Mesangial cell (primary cell): ENCODE results near the gene DHX29. TPM values are rescaled to one million over a fixed set of nuclear protein-coding genes. Genes with fewer than 3 reads are reported as not detected.

Experiments used
- total RNA-seq: library from RNA; depleted of rRNA; stranded (reverse); fragments of >200 nt; gene quantifications from 2 replicates; pipeline ENCODE4 v1.2.3, GENCODE V29; 2015

DHX29 gene, protein sequence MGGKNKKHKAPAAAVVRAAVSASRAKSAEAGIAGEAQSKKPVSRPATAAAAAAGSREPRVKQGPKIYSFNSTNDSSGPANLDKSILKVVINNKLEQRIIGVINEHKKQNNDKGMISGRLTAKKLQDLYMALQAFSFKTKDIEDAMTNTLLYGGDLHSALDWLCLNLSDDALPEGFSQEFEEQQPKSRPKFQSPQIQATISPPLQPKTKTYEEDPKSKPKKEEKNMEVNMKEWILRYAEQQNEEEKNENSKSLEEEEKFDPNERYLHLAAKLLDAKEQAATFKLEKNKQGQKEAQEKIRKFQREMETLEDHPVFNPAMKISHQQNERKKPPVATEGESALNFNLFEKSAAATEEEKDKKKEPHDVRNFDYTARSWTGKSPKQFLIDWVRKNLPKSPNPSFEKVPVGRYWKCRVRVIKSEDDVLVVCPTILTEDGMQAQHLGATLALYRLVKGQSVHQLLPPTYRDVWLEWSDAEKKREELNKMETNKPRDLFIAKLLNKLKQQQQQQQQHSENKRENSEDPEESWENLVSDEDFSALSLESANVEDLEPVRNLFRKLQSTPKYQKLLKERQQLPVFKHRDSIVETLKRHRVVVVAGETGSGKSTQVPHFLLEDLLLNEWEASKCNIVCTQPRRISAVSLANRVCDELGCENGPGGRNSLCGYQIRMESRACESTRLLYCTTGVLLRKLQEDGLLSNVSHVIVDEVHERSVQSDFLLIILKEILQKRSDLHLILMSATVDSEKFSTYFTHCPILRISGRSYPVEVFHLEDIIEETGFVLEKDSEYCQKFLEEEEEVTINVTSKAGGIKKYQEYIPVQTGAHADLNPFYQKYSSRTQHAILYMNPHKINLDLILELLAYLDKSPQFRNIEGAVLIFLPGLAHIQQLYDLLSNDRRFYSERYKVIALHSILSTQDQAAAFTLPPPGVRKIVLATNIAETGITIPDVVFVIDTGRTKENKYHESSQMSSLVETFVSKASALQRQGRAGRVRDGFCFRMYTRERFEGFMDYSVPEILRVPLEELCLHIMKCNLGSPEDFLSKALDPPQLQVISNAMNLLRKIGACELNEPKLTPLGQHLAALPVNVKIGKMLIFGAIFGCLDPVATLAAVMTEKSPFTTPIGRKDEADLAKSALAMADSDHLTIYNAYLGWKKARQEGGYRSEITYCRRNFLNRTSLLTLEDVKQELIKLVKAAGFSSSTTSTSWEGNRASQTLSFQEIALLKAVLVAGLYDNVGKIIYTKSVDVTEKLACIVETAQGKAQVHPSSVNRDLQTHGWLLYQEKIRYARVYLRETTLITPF (N-terminal part only)
- 11.3 and 14.7 TPM in 2 replicates for total RNA-seq

DNA sequence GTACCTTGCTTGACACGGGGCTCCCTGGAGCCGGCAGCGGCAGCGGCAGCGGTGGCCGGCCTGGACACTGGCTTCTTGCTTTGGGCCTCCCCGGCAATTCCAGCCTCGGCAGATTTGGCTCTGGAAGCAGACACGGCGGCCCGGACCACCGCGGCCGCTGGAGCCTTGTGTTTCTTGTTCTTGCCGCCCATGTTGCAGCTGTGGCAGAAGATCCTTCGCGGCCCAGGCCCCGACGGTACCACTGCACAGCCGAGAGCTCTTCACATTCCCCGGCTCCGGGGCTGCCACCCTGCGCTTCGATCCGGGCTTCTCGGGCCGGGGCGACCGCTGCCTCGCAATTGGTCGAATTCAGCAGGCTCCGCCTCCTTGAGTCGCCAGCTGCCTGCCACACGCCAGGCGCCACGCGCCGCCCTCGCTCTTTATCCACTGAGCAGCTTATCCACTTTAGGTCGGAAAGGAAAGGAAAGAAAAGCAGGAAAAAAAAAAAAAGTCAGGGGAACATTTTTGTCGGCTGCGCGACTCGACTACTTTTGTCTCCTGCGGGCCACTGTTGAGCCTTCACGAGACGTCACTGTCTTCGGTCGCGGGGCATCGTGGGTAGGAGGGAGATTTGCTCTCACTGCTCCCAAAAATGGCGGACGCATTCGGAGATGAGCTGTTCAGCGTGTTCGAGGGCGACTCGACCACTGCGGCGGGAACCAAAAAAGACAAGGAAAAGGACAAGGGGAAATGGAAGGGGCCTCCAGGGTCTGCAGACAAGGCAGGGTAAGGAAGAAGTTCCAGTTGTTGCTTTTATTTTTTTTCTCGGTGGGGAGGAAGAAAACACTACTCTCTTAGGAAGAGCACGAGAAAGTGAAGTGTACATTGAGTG lies at the start of gene DHX29, which contains the start of gene MTREX:
Gene DHX29 (minus strand): TSS at position 312 of the 871 bp plus-strand sequence. CDS start 121 bp downstream, at position 191.
Gene MTREX (plus strand): TSS at position 607 of the 871 bp plus-strand sequence. CDS start 25 bp downstream, at position 632.

DNA sequence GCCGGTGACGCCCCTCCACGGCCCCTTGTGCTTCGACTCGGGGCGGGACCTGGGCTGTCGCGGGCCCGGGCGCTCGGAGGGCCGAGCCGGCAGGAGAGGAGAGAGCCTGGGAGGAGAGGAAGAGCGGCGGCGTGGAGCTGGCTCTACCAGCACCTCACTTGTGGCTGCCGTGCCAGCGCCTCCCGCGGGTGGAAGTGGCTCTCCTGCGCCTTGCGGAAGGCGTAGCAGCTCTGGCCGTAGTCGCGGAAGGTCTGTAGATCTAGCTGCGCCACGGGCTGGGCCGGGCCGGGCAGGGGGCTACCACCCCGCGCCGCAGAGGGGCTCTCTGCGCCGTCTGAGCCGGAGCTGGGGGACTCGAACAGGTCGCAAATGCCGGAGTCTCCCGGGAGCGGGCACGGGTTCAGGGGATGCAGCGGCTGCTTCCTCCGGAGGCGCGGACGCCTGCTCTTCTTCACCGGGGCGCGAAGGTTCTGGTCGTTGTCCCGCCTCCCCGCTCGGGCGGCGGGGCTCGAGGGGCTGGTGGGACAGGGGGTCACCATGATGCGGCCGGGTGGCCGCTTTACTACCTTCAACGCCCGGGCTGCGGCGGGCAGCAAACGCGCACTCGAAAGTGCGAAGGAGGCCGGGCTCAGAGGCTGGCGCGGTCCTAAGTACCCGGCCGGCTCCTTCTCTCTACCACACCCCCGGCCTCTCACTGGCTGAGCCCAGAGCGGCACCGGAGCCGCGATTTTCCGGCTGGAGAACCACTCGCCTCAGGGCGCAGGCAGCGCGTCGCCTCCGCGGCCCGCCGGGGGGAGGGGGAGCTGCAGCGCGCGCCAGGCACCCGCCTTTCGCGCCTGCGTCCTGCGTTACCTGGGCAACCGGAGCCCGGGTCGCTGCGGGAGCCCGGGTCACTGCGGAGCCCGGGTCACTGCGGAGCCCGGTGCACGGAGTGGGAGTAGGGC lies 74.2 kb downstream of the DHX29 start, which contains the start of gene CCNO:
Gene CCNO (minus strand): TSS at position 624 of the 944 bp plus-strand sequence. CDS start 85 bp downstream, at position 539.

DNA sequence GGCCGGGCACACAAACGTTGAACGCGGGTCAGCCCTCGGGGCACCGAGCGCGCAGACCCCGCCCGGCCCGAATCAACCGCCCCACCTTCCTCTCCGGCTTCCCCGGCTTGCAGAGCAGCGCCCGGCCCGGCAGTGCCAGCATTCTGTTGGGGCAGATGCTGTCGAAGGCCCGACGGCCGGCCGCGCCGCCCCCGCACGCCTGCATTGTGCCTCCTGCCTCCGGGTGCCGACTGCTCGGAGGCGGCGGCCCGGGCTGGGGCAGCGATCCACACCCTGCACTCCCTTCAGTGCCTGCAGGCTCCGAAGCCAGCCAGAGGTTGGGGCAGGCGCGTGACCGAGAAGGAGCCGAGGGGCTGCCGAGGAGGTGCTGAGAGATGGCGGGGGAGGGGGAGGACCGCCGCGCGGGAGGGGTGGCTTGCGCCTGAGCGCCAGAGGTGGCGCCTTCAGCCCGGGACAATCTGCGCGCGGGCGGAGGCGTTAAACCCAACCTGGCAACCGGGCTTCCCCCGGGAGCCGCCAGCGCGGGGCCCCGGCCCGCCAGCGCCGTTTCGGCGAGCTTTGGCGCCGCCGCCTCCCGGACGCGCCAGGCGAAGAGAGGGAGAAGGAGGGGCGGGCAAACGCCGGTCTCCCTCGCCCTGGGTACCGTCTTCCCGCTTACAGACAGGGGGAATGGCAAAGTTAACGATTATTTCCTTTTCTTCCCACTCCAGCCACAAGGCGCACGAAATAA lies 80.4 kb downstream of the DHX29 start, which contains the start of gene MCIDAS:
Gene MCIDAS (minus strand): TSS at position 382 of the 730 bp plus-strand sequence. CDS start 177 bp downstream, at position 205.

Other genes starting within 250 kb of the DHX29 start
- gene GZMA, start 205.0 kb downstream of the DHX29 start, total RNA-seq: not detected in 2 replicates
- gene GPX8, start 147.5 kb downstream of the DHX29 start, total RNA-seq: 60.6 and 67.5 TPM in 2 replicates
- not detected in 2 replicates for gene CDC20B, start 134.5 kb downstream of the DHX29 start, total RNA-seq
- gene MCIDAS, start 80.4 kb downstream of the DHX29 start, total RNA-seq: not detected in 2 replicates
- gene CCNO, start 74.1 kb downstream of the DHX29 start, total RNA-seq: 0.65 and 1.3 TPM in 2 replicates
- gene MTREX, start 295 bp upstream of the DHX29 start, total RNA-seq: 21.8 and 30.6 TPM in 2 replicates
- gene PLPP1, start 227.3 kb upstream of the DHX29 start, total RNA-seq: 20.5 and 44.4 TPM in 2 replicates